GM12878 (cell line): ENCODE measurements around the gene PSMA7. TPM values are rescaled to one million over a fixed set of nuclear protein-coding genes. Genes with fewer than 3 reads are reported as not detected.

Source experiments
- ATAC-seq: fragments of 200-7000 bp; cut with Tn5 transposase; 3 replicates; pipeline ENCODE4 v1.9.1; 2020; ENCODE audit warnings: mild to moderate bottlenecking, moderate library complexity
- BruUV-seq: library from RNA; stranded (reverse); fragments of 400-500 nt; replicated peaks from 2 replicates; lab custom pipeline; 2021; lab: Mats Ljungman, UMichigan
- CTCF ChIA-PET: fragments of 300-600 bp; sonication (Branson Sonifier 250); formaldehyde crosslinking; extraction: SDS; loops from one replicate; lab custom pipeline; 2021; ENCODE audit warnings: inconsistent platforms; lab: Yijun Ruan, JAX
- POLR2A ChIA-PET: fragments of 350-600 bp; formaldehyde crosslinking; extraction: SDS; loops from one replicate; lab custom pipeline; 2021; ENCODE audit warnings: inconsistent platforms; lab: Charles Lee
- RAD21 ChIA-PET: fragments of 300-600 bp; sonication (Branson Sonifier 250); formaldehyde crosslinking; loops from one replicate; lab custom pipeline; 2023; ENCODE audit warnings: antibody characterized with exemption; ENCODE audit not compliant: unreplicated experiment; lab: Charles Lee
- SMC1A ChIA-PET: fragments of 300-600 bp; sonication (Branson Sonifier 250); formaldehyde crosslinking; loops from one replicate; lab custom pipeline; 2023; ENCODE audit not compliant: unreplicated experiment, uncharacterized antibody; lab: Charles Lee
- DNase-seq: peaks from one replicate; pipeline ENCODE4 v3.0.0-alpha.2; 2011; ENCODE audit warnings: low read depth, low spot score
- FAIRE-seq: peaks from 3 replicates; lab custom pipeline; 2011; peaks lifted over from hg19 to GRCh38; lab: Jason Lieb, UNC
- H2AFZ ChIP-seq: 2 replicates; pipeline ENCODE4 v1.6.0; 2011; ENCODE audit warnings: low read depth, low read length, control low read depth; ENCODE audit not compliant: control insufficient read depth
- H3K27ac ChIP-seq: 2 replicates; pipeline ENCODE4 v1.5.1; 2011; ENCODE audit warnings: control low read depth; ENCODE audit not compliant: control insufficient read depth, insufficient read depth
- H3K27me3 ChIP-seq, 2 experiments: replicated peaks in 1 of 2; 2 replicates each; pipeline versions ENCODE4 v1.6.0 to v1.6.1; 2011; ENCODE audit warnings: low read length in 1 of 2; ENCODE audit not compliant: control insufficient read depth in 2 of 2, insufficient read depth in 2 of 2
- H3K36me3 ChIP-seq, 2 experiments: 2 replicates each; pipeline ENCODE4 v1.5.1; 2011; ENCODE audit warnings: low read length in 1 of 2; ENCODE audit not compliant: control insufficient read depth in 2 of 2, insufficient read depth in 2 of 2
- H3K4me1 ChIP-seq: 2 replicates; pipeline ENCODE4 v1.6.1; 2011; ENCODE audit warnings: mild to moderate bottlenecking, low read length, moderate library complexity, mixed read lengths; ENCODE audit not compliant: control insufficient read depth, insufficient read depth
- H3K4me2 ChIP-seq: 2 replicates; pipeline ENCODE4 v1.6.0; 2011; ENCODE audit warnings: control low read depth; ENCODE audit not compliant: control insufficient read depth, insufficient read depth
- H3K4me3 ChIP-seq: fragments of 200-600 bp; sonication (generic); 2 replicates; pipeline ENCODE4 v1.5.1; 2016
- H3K79me2 ChIP-seq: 2 replicates; pipeline ENCODE4 v1.6.0; 2011; ENCODE audit warnings: low read length; ENCODE audit not compliant: control insufficient read depth, insufficient read depth
- H3K9ac ChIP-seq: 2 replicates; pipeline ENCODE4 v1.8.0; 2011; ENCODE audit warnings: low read length, control low read depth, mixed read lengths; ENCODE audit not compliant: control insufficient read depth, insufficient read depth
- H3K9me3 ChIP-seq: replicated peaks from 3 replicates; pipeline ENCODE4 v1.5.1; 2011; ENCODE audit warnings: mild to moderate bottlenecking, low read length; ENCODE audit not compliant: control insufficient read depth, insufficient read depth
- H4K20me1 ChIP-seq: 2 replicates; pipeline ENCODE4 v1.6.0; 2011; ENCODE audit not compliant: control insufficient read depth, insufficient read depth
- CEBPZ ChIP-seq: fragments of 150-350 bp; IDR thresholded peaks from 2 replicates; pipeline ENCODE4 v1.6.1; 2016; ENCODE audit warnings: low read depth, low read length
- EED ChIP-seq: sonication (generic); IDR thresholded peaks from 2 replicates; pipeline ENCODE4 v1.6.1; 2016; ENCODE audit warnings: antibody characterized with exemption, low read depth
- EGR1 ChIP-seq, 2 experiments: IDR thresholded peaks; 1 replicate in 1 of 2; 2 replicates in 1 of 2; pipeline ENCODE4 v1.6.1; 2011 to 2012; ENCODE audit warnings: low read depth in 2 of 2, low read length in 2 of 2, borderline replicate concordance in 1 of 2, mild to moderate bottlenecking in 1 of 2, moderate library complexity in 1 of 2
- ESRRA ChIP-seq: IDR thresholded peaks from 2 replicates; pipeline ENCODE4 v1.6.1; 2012; ENCODE audit warnings: mild to moderate bottlenecking, low read length, improper control_type of control experiment
- IRF5 ChIP-seq: fragments of 450-650 bp; IDR thresholded peaks from 2 replicates; pipeline ENCODE4 v1.6.1; 2017; ENCODE audit warnings: borderline replicate concordance
- KLF5 ChIP-seq: fragments of 450-650 bp; IDR thresholded peaks from 2 replicates; pipeline ENCODE4 v1.6.1; 2014; ENCODE audit warnings: mild to moderate bottlenecking; ENCODE audit not compliant: partially characterized antibody
- MTA3 ChIP-seq: IDR thresholded peaks from 2 replicates; pipeline ENCODE4 v1.6.1; 2012; ENCODE audit warnings: low read length, inconsistent platforms, borderline replicate concordance
- NRF1 ChIP-seq: conservative IDR thresholded peaks from 2 replicates; pipeline ENCODE4 v1.6.1; 2011; ENCODE audit warnings: mild to moderate bottlenecking, low read depth, low read length, improper control_type of control experiment
- RCOR1 ChIP-seq: conservative IDR thresholded peaks from 2 replicates; pipeline ENCODE4 v1.6.1; 2012; ENCODE audit warnings: low read depth, low read length, improper control_type of control experiment
- RELA ChIP-seq: fragments of 450-650 bp; IDR thresholded peaks from 2 replicates; pipeline ENCODE4 v1.8.0; 2014; ENCODE audit warnings: borderline replicate concordance; ENCODE audit not compliant: partially characterized antibody
- SMARCA5 ChIP-seq: fragments of 450-650 bp; IDR thresholded peaks from 2 replicates; pipeline ENCODE4 v1.6.1; 2017; ENCODE audit warnings: mild to moderate bottlenecking
- SP1 ChIP-seq: IDR thresholded peaks from one replicate; pipeline ENCODE4 v1.6.1; 2011; ENCODE audit warnings: low read depth, low read length
- SRF ChIP-seq, 2 experiments: IDR thresholded peaks; 2 replicates each; pipeline ENCODE4 v1.6.1; 2011; ENCODE audit warnings: low read depth in 2 of 2, low read length in 2 of 2, mild to moderate bottlenecking in 1 of 2, moderate library complexity in 1 of 2
- STAT3 ChIP-seq: IDR thresholded peaks from 2 replicates; pipeline ENCODE4 v1.6.1; 2011; ENCODE audit warnings: low read depth, low read length, improper control_type of control experiment
- WRNIP1 ChIP-seq: IDR thresholded peaks from 2 replicates; pipeline ENCODE4 v1.6.1; 2011; ENCODE audit warnings: low read depth, low read length, improper control_type of control experiment, borderline replicate concordance
- WGBS: methylation state at CpG from one replicate; pipeline ENCODE4 v1.1.6; 2016; ENCODE audit warnings: low lambda C conversion rate; ENCODE audit not compliant: insufficient replicate concordance, insufficient coverage; ENCODE audit errors: missing lambda C conversion rate; 5-methylcytosine and 5-hydroxymethylcytosine counted together
- in situ Hi-C: fragments of 300-500 bp; cut with MboI; formaldehyde crosslinking; loops from 9 replicates; pipeline ENCODE4 v1.14.3; 2018; ENCODE audit warnings: mixed read lengths
- intact Hi-C: fragments of 100-400 bp; cut with micrococcal nuclease; formaldehyde crosslinking; loops from one replicate; pipeline ENCODE4 v1.14.2; 2022; ENCODE audit not compliant: unreplicated experiment
- polyA plus RNA-seq, 11 experiments: library from polyadenylated mRNA; depleted of rRNA in 4 of 11; unstranded in 6 of 11; stranded (reverse) in 5 of 11; fragments of >200 nt; fragmentation: Nextera tagmentation in 4 of 11; fragmentation: Illumina TruSeq in 1 of 11; extraction: Ambion mirVana in 4 of 11; extraction: Trizol in 1 of 11; gene quantifications; 1 replicate in 1 of 11; 2 replicates in 10 of 11; pipeline versions ENCODE4 v1.2.1 to v1.2.3, GENCODE V29; 2011 to 2016; ENCODE audit warnings: inconsistent platforms in 2 of 11, missing spikeins in 2 of 11, low read depth in 1 of 11
- total RNA-seq, 4 experiments: library from RNA; depleted of rRNA in 3 of 4; stranded (reverse); fragments of >200 nt in 3 of 4; fragmentation: Illumina TruSeq in 1 of 4; extraction: Trizol in 1 of 4; gene quantifications; 2 replicates each; pipeline versions ENCODE4 v1.2.1 to v1.2.3, GENCODE V29; 2013 to 2021
- TF ChIP-seq, protein P1 (sequence below): IDR thresholded peaks from 2 replicates; pipeline ENCODE4 v1.6.1; 2012; ENCODE audit warnings: low read depth, low read length, improper control_type of control experiment
- TF ChIP-seq, protein P2 (sequence below): IDR thresholded peaks from 2 replicates; pipeline ENCODE4 v1.6.1; 2012; ENCODE audit warnings: low read length, inconsistent platforms

The PSMA7 gene
- total and polyA plus RNA-seq, 10 of the 15 experiments (the other 5 are each of a cell fraction or from before 2014, with no cell fraction given), result 216 to 857 (median 368) TPM

- TF ChIP-seq, protein P1, sequence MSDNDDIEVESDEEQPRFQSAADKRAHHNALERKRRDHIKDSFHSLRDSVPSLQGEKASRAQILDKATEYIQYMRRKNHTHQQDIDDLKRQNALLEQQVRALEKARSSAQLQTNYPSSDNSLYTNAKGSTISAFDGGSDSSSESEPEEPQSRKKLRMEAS, result no peak
- TF ChIP-seq RELA (no peak), STAT3 (no peak)
- TF ChIP-seq, protein P2, sequence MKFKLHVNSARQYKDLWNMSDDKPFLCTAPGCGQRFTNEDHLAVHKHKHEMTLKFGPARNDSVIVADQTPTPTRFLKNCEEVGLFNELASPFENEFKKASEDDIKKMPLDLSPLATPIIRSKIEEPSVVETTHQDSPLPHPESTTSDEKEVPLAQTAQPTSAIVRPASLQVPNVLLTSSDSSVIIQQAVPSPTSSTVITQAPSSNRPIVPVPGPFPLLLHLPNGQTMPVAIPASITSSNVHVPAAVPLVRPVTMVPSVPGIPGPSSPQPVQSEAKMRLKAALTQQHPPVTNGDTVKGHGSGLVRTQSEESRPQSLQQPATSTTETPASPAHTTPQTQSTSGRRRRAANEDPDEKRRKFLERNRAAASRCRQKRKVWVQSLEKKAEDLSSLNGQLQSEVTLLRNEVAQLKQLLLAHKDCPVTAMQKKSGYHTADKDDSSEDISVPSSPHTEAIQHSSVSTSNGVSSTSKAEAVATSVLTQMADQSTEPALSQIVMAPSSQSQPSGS, result no peak
Observed at GRCh38 chr20:62158541-62158940, 15.3 kb upstream of the PSMA7 start (continued).

DNA sequence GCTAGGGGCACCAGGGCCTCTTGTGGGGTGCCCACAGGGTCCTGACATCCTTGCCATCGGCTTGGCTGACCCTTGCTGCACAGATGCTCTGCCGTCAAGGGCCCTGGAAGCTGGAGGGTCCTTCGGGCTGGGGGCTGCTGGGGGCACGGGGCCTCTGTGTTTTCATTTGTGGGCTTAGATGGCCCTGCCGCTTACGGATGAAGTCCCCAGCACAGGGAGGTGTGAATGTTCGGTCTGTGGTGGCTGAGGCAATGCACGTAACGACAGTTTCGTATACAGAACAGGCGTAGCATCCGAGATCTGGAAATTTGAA is 14.8 kb upstream of the PSMA7 start:
- Histone ChIP-seq H3K27ac (no peak overlapping the region), H3K27me3 (no peaks in the 10 kb centered on the region), H3K4me1 (peaks cover 9% of the 10 kb centered on the region), H2AFZ (no peak overlapping the region), H3K9me3 (no peaks in the 10 kb centered on the region; the same call in 2 of the 3 replicates), H3K4me2 (no peak overlapping the region), H3K9ac (no peak overlapping the region), H3K79me2 (peaks cover 6% of the 10 kb centered on the region), H3K4me3 (no peak overlapping the region), H3K36me3 (peaks cover 16 to 31% of the 10 kb centered on the region in 2 experiments; a peak in 3 of 4 replicates), H4K20me1 (no peaks in the 10 kb centered on the region)
- FAIRE-seq, result no peak
- DNase-seq, result no peak
- no TSS peak for BruUV-seq
- ChIA-PET SMC1A (no interaction called here), RAD21 (no interaction called here), CTCF (no interaction called here), POLR2A (no interaction called here)
- 94% methylated on average over 10 of the region's 12 CpGs for WGBS
- intact Hi-C loops (no loop called here), in situ Hi-C loops (no loop called here)
- TF ChIP-seq KLF5 (no peak), IRF5 (no peak), CEBPZ (no peak), MTA3 (no peak), RCOR1 (no peak), NRF1 (no peak), ESRRA (no peak), RELA (no peak), EGR1 (IDR thresholded peaks at IDR 0.05; ENCODE audit: borderline replicate concordance in 1 of 2, low read depth in 2 of 2, low read length in 2 of 2) (no peak), EED (no peak), SRF (IDR thresholded peaks at IDR 0.05; ENCODE audit: low read depth in 2 of 2, low read length in 2 of 2) (no peak), SP1 (no peak), SMARCA5 (no peak), WRNIP1 (no peak)
- ATAC-seq, result no peak
